Liver (tissue), 9 donors: ENCODE results near the gene ZGPAT. TPM values are rescaled to one million over a fixed set of nuclear protein-coding genes. Genes with fewer than 3 reads are reported as not detected.

Experiments
- DNase-seq: peaks from one replicate; pipeline ENCODE4 v3.0.0-alpha.2; 2017; ENCODE audit warnings: low spot score
- H3K27ac ChIP-seq, 2 donors: one replicate each; pipeline ENCODE4 v1.7.0; 2013; ENCODE audit warnings: inconsistent platforms in 2 of 2, low read length in 2 of 2, control low read depth in 1 of 2, low read depth in 1 of 2, mild to moderate bottlenecking in 1 of 2
- H3K27me3 ChIP-seq, 4 donors: one replicate each; pipeline versions ENCODE4 v1.6.1 to v1.7.0; 2013; ENCODE audit warnings: low read length in 3 of 4, inconsistent platforms in 1 of 4, mild to moderate bottlenecking in 1 of 4, moderate library complexity in 1 of 4; ENCODE audit not compliant: control insufficient read depth in 4 of 4, insufficient read depth in 4 of 4
- H3K36me3 ChIP-seq, 4 donors: one replicate each; pipeline versions ENCODE4 v1.6.1 to v1.7.0; 2013; ENCODE audit warnings: low read length in 3 of 4, mild to moderate bottlenecking in 3 of 4, low read depth in 1 of 4, moderate library complexity in 1 of 4; ENCODE audit not compliant: control insufficient read depth in 4 of 4, insufficient read depth in 3 of 4
- H3K4me1 ChIP-seq, 4 donors: one replicate each; pipeline versions ENCODE4 v1.6.1 to v1.7.0; 2013; ENCODE audit warnings: low read length in 3 of 4, mild to moderate bottlenecking in 3 of 4, moderate library complexity in 1 of 4; ENCODE audit not compliant: control insufficient read depth in 4 of 4, insufficient read depth in 4 of 4
- H3K4me3 ChIP-seq, 3 donors: one replicate each; pipeline versions ENCODE4 v1.6.1 to v1.7.0; 2013; ENCODE audit warnings: low read length in 3 of 3, control low read depth in 1 of 3, low read depth in 1 of 3, mild to moderate bottlenecking in 1 of 3
- H3K9ac ChIP-seq, 2 donors: one replicate each; pipeline ENCODE4 v1.7.0; 2013; ENCODE audit warnings: low read length in 2 of 2, mild to moderate bottlenecking in 2 of 2, moderate library complexity in 2 of 2, control low read depth in 1 of 2, low read depth in 1 of 2
- H3K9me3 ChIP-seq, 4 donors: one replicate each; pipeline versions ENCODE4 v1.6.1 to v1.7.0; 2013; ENCODE audit warnings: low read length in 3 of 4; ENCODE audit not compliant: control insufficient read depth in 4 of 4
- CTCF ChIP-seq: fragments of 150-350 bp; IDR thresholded peaks from 2 replicates; pipeline ENCODE4 v1.5.1; 2017; ENCODE audit warnings: improper control_type of control experiment, low read depth, low read length; ENCODE audit not compliant: missing input control
- EGR1 ChIP-seq, 2 donors: IDR thresholded peaks; 2 replicates each; pipeline ENCODE4 v1.6.1; 2016 to 2018; ENCODE audit warnings: antibody characterized with exemption in 2 of 2, low read depth in 2 of 2
- FOXA1 ChIP-seq: IDR thresholded peaks from 2 replicates; pipeline ENCODE4 v1.6.1; 2016; ENCODE audit warnings: antibody characterized with exemption
- FOXA2 ChIP-seq: IDR thresholded peaks from 2 replicates; pipeline ENCODE4 v1.6.1; 2016; ENCODE audit warnings: antibody characterized with exemption
- GABPA ChIP-seq, 2 donors: IDR thresholded peaks in 1 of 2; conservative IDR thresholded peaks in 1 of 2; 2 replicates each; pipeline ENCODE4 v1.6.1; 2016; ENCODE audit warnings: antibody characterized with exemption in 2 of 2, mild to moderate bottlenecking in 1 of 2, moderate library complexity in 1 of 2
- HNF4A ChIP-seq, 2 donors: conservative IDR thresholded peaks; 2 replicates each; pipeline ENCODE4 v1.6.1; 2016; ENCODE audit warnings: antibody characterized with exemption in 2 of 2, mild to moderate bottlenecking in 2 of 2
- HNF4G ChIP-seq: IDR thresholded peaks from 2 replicates; pipeline ENCODE4 v1.6.1; 2016; ENCODE audit warnings: antibody characterized with exemption
- JUND ChIP-seq, 2 donors: IDR thresholded peaks; 2 replicates each; pipeline ENCODE4 v1.6.1; 2016; ENCODE audit warnings: antibody characterized with exemption in 2 of 2
- NR2F2 ChIP-seq: IDR thresholded peaks from 2 replicates; pipeline ENCODE4 v1.6.1; 2016; ENCODE audit warnings: antibody characterized with exemption
- RAD21 ChIP-seq, 2 donors: IDR thresholded peaks; 2 replicates each; pipeline ENCODE4 v1.6.1; 2016; ENCODE audit warnings: antibody characterized with exemption in 2 of 2, mild to moderate bottlenecking in 2 of 2
- REST ChIP-seq: IDR thresholded peaks from 2 replicates; pipeline ENCODE4 v1.6.1; 2016; ENCODE audit warnings: antibody characterized with exemption, mild to moderate bottlenecking
- RXRA ChIP-seq, 2 donors: IDR thresholded peaks; 2 replicates each; pipeline ENCODE4 v1.6.1; 2017 to 2018; ENCODE audit warnings: antibody characterized with exemption in 2 of 2, mild to moderate bottlenecking in 1 of 2
- TAF1 ChIP-seq: conservative IDR thresholded peaks from 2 replicates; pipeline ENCODE4 v1.6.1; 2016; ENCODE audit warnings: antibody characterized with exemption, mild to moderate bottlenecking
- YY1 ChIP-seq: IDR thresholded peaks from 2 replicates; pipeline ENCODE4 v1.6.1; 2016; ENCODE audit warnings: antibody characterized with exemption, mild to moderate bottlenecking
- WGBS: extraction: QIAGEN DNeasy Blood & Tissue Kit; methylation state at CpG from one replicate; pipeline ENCODE4 v1.1.7; 2013; 5-methylcytosine and 5-hydroxymethylcytosine counted together
- polyA plus RNA-seq, 2 donors: library from polyadenylated mRNA; stranded (reverse) in 1 of 2; unstranded in 1 of 2; fragments of 200-250 nt in 1 of 2; fragments of >200 nt in 1 of 2; fragmentation: Nextera tagmentation in 1 of 2; extraction: Ambion mirVana in 1 of 2; gene quantifications; one replicate each; pipeline versions ENCODE4 v1.2.1 to v1.2.3, GENCODE V29; 2013 to 2015
- total RNA-seq, 2 donors: library from RNA; depleted of rRNA; stranded (reverse); fragments of >200 nt; gene quantifications; one replicate each; pipeline ENCODE4 v1.2.3, GENCODE V29; 2014
- TF ChIP-seq, protein P1 (sequence below): IDR thresholded peaks from 2 replicates; pipeline ENCODE4 v1.6.1; 2016; ENCODE audit warnings: antibody characterized with exemption
- TF ChIP-seq, protein P2 (sequence below): IDR thresholded peaks from 2 replicates; pipeline ENCODE4 v1.6.1; 2016; ENCODE audit warnings: antibody characterized with exemption
- donor health status: healthy.
- donor health status: healthy.
- donor health status: healthy.
- donor health status: healthy.
- donor health status: healthy.

The ZGPAT gene
- total and polyA plus RNA-seq, 4 donors = 10.3 to 90.5 (median 20.5) TPM

- H3K36me3 ChIP-seq = peaks cover 6 to 38% (median 13%) of the 10 kb centered on the region in 4 donors
- no peak for DNase-seq
- TF ChIP-seq RAD21 (IDR thresholded peaks at IDR 0.05) = no peak
- no peak for TF ChIP-seq FOXA2
- no peak for TF ChIP-seq FOXA1
- TF ChIP-seq GABPA (IDR thresholded peaks at IDR 0.05 in 1 of 2, conservative IDR thresholded peaks at IDR 0.05 in 1 of 2) = no peak
- TF ChIP-seq, protein P1, sequence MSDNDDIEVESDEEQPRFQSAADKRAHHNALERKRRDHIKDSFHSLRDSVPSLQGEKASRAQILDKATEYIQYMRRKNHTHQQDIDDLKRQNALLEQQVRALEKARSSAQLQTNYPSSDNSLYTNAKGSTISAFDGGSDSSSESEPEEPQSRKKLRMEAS = no peak
- no peak for TF ChIP-seq HNF4G
- TF ChIP-seq EGR1 (IDR thresholded peaks at IDR 0.05; ENCODE audit: low read depth in 2 of 2) = no peak
- no peak for TF ChIP-seq YY1
- no peak for TF ChIP-seq RXRA (IDR thresholded peaks at IDR 0.05)
- TF ChIP-seq NR2F2 = no peak
- no peak for TF ChIP-seq JUND (IDR thresholded peaks at IDR 0.05)
- TF ChIP-seq REST = no peak
- TF ChIP-seq TAF1 = no peak
- no peaks in the 10 kb centered on the region for H3K4me1 ChIP-seq
- no peak overlapping the region for H3K27ac ChIP-seq
- no peak overlapping the region for H3K4me3 ChIP-seq
- no peak overlapping the region for H3K9ac ChIP-seq
- WGBS = 97% methylated on average over 16 of the region's 16 CpGs
- H3K27me3 ChIP-seq = no peaks in the 10 kb centered on the region
- no peaks in the 10 kb centered on the region for H3K9me3 ChIP-seq
These were observed 40.0 kb upstream of the ZGPAT start for GRCh38 chr20:63667858-63668257.

- WGBS = 97% methylated on average over 11 of the region's 11 CpGs
- no peak overlapping the region for H3K4me3 ChIP-seq
- peaks cover 6 to 33% (median 12%) of the 10 kb centered on the region in 4 donors for H3K36me3 ChIP-seq
These were observed 39.5 kb upstream of the ZGPAT start for GRCh38 chr20:63668351-63668750.

More at GRCh38 chr20:63668351-63668750, 39.5 kb upstream of the ZGPAT start:
- TF ChIP-seq GABPA (IDR thresholded peaks at IDR 0.05 in 1 of 2, conservative IDR thresholded peaks at IDR 0.05 in 1 of 2) (no peak), HNF4A (conservative IDR thresholded peaks at IDR 0.05) (no peak), FOXA2 (no peak), EGR1 (IDR thresholded peaks at IDR 0.05; ENCODE audit: low read depth in 2 of 2) (no peak), REST (no peak), JUND (IDR thresholded peaks at IDR 0.05) (no peak), CTCF (no peak), FOXA1 (no peak)
- TF ChIP-seq, protein P1 = no peak
- TF ChIP-seq, protein P2, sequence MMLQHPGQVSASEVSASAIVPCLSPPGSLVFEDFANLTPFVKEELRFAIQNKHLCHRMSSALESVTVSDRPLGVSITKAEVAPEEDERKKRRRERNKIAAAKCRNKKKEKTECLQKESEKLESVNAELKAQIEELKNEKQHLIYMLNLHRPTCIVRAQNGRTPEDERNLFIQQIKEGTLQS = no peak
- H3K9me3 ChIP-seq = no peaks in the 10 kb centered on the region
- no peak overlapping the region for H3K27ac ChIP-seq
- no peaks in the 10 kb centered on the region for H3K27me3 ChIP-seq
- no peak overlapping the region for H3K9ac ChIP-seq
- no peaks in the 10 kb centered on the region for H3K4me1 ChIP-seq
- no peak for DNase-seq
